Activated naive CD4-positive, alpha-beta T cell treated with anti-CD3 and anti-CD28 coated beads for 36 hours (primary cell): Measurements from ENCODE around the gene NCKAP5. TPM values are rescaled to one million over a fixed set of nuclear protein-coding genes. Genes with fewer than 3 reads are reported as not detected.

ENCODE experiments used
- CTCF ChIA-PET: fragments of 350-600 bp; sonication (Branson Sonifier 250); formaldehyde crosslinking; loops from one replicate; lab custom pipeline; 2021; ENCODE audit warnings: antibody characterized with exemption; lab: Charles Lee
- DNase-seq: peaks from one replicate; pipeline ENCODE4 v3.0.0-alpha.2; 2020
- H3K27ac Mint-ChIP-seq: one replicate; pipeline ENCODE4 v1.8.0; 2021; ENCODE audit warnings: mild to moderate bottlenecking, mixed read lengths
- H3K27me3 Mint-ChIP-seq: one replicate; pipeline ENCODE4 v1.8.0; 2021; ENCODE audit warnings: low read depth, mixed read lengths
- H3K36me3 Mint-ChIP-seq: one replicate; pipeline ENCODE4 v1.8.0; 2021; ENCODE audit warnings: low read depth, mixed read lengths
- H3K4me1 Mint-ChIP-seq: one replicate; pipeline ENCODE4 v1.8.0; 2021; ENCODE audit warnings: low read depth, mixed read lengths
- H3K4me3 Mint-ChIP-seq: one replicate; pipeline ENCODE4 v1.8.0; 2021; ENCODE audit warnings: mild to moderate bottlenecking, moderate library complexity, mixed read lengths
- H3K9me3 Mint-ChIP-seq: one replicate; pipeline ENCODE4 v1.8.0; 2021; ENCODE audit warnings: mixed read lengths
- intact Hi-C: fragments of 100-400 bp; cut with micrococcal nuclease; formaldehyde crosslinking; loops from one replicate; pipeline ENCODE4 v1.15.1; 2023
- total RNA-seq, 2 experiments: library from RNA; stranded (reverse); gene quantifications; one replicate each; pipeline ENCODE4 v1.2.3, GENCODE V29; 2021

The NCKAP5 gene
- total RNA-seq, 2 experiments from 2014 or later, result not detected

- no peak for DNase-seq
- Mint-ChIP-seq H3K4me3 (no peak overlapping the region), H3K36me3 (no peaks in the 10 kb centered on the region), H3K27me3 (no peaks in the 10 kb centered on the region), H3K9me3 (peaks cover 7% of the 10 kb centered on the region), H3K27ac (no peak overlapping the region), H3K4me1 (no peaks in the 10 kb centered on the region)
- intact Hi-C loops, result no loop called here
- CTCF ChIA-PET, result no interaction called here
These were observed 913.3 kb downstream of the NCKAP5 start for GRCh38 chr2:132654968-132655367.

GRCh38 chr2:132654335-132654734, 913.9 kb downstream of the NCKAP5 start:
- Mint-ChIP-seq H3K27me3 (no peaks in the 10 kb centered on the region), H3K4me1 (no peaks in the 10 kb centered on the region), H3K36me3 (no peaks in the 10 kb centered on the region), H3K27ac (no peak overlapping the region), H3K4me3 (no peak overlapping the region), H3K9me3 (peaks cover 7% of the 10 kb centered on the region)
- CTCF ChIA-PET, result no interaction called here
- no peak for DNase-seq
- intact Hi-C loops, result no loop called here

GRCh38 chr2:132652474-132652873, 915.8 kb downstream of the NCKAP5 start:
- Mint-ChIP-seq H3K4me3 (no peak overlapping the region), H3K27me3 (peaks cover 5% of the 10 kb centered on the region), H3K9me3 (peaks cover 7% of the 10 kb centered on the region), H3K4me1 (no peaks in the 10 kb centered on the region), H3K36me3 (no peaks in the 10 kb centered on the region), H3K27ac (no peak overlapping the region)
- no peak for DNase-seq
- CTCF ChIA-PET, result no interaction called here
- intact Hi-C loops, result no loop called here

GRCh38 chr2:132651115-132652045, 916.9 kb downstream of the NCKAP5 start:
- peaks cover 7% of the 10 kb centered on the region for H3K9me3 Mint-ChIP-seq
- CTCF ChIA-PET, result no interaction called here
- no peaks in the 10 kb centered on the region for H3K4me1 Mint-ChIP-seq

GRCh38 chr2:132646540-132647108, 921.6 kb downstream of the NCKAP5 start:
- Mint-ChIP-seq H3K27me3 (peaks cover 15% of the 10 kb centered on the region), H3K4me1 (no peaks in the 10 kb centered on the region), H3K9me3 (no peaks in the 10 kb centered on the region), H3K27ac (no peak overlapping the region), H3K36me3 (no peaks in the 10 kb centered on the region), H3K4me3 (no peak overlapping the region)
- CTCF ChIA-PET, result no interaction called here
- no peak for DNase-seq
- intact Hi-C loops, result no loop called here

More at GRCh38 chr2:132651115-132652045, 916.9 kb downstream of the NCKAP5 start:
- Mint-ChIP-seq H3K27me3 (peaks cover 5% of the 10 kb centered on the region), H3K4me3 (no peak overlapping the region), H3K27ac (no peak overlapping the region), H3K36me3 (no peaks in the 10 kb centered on the region)
- intact Hi-C loops, result no loop called here
- no peak for DNase-seq

- Mint-ChIP-seq H3K27ac (no peak overlapping the region), H3K27me3 (peaks cover 15% of the 10 kb centered on the region), H3K4me3 (no peak overlapping the region), H3K9me3 (no peaks in the 10 kb centered on the region), H3K4me1 (no peaks in the 10 kb centered on the region), H3K36me3 (no peaks in the 10 kb centered on the region)
- DNase-seq, result no peak
- CTCF ChIA-PET, result no interaction called here
- intact Hi-C loops, result no loop called here
These were observed 922.3 kb downstream of the NCKAP5 start for GRCh38 chr2:132645722-132646539.

- H3K4me1 Mint-ChIP-seq, result no peaks in the 10 kb centered on the region
- H3K27me3 Mint-ChIP-seq, result peaks cover 15% of the 10 kb centered on the region
- no peaks in the 10 kb centered on the region for H3K36me3 Mint-ChIP-seq
- intact Hi-C loops, result no loop called here
- CTCF ChIA-PET, result no interaction called here
- H3K9me3 Mint-ChIP-seq, result no peaks in the 10 kb centered on the region
- no peak for DNase-seq
- H3K27ac Mint-ChIP-seq, result no peak overlapping the region
- H3K4me3 Mint-ChIP-seq, result no peak overlapping the region
These were observed 923.1 kb downstream of the NCKAP5 start for GRCh38 chr2:132645176-132645575.

GRCh38 chr2:132642415-132642814, 925.8 kb downstream of the NCKAP5 start:
- Mint-ChIP-seq H3K27me3 (peaks cover 10% of the 10 kb centered on the region), H3K4me3 (no peak overlapping the region), H3K36me3 (no peaks in the 10 kb centered on the region), H3K4me1 (no peaks in the 10 kb centered on the region), H3K27ac (no peak overlapping the region), H3K9me3 (no peaks in the 10 kb centered on the region)
- intact Hi-C loops, result no loop called here
- CTCF ChIA-PET, result no interaction called here
- no peak for DNase-seq

GRCh38 chr2:132641819-132642218, 926.4 kb downstream of the NCKAP5 start:
- CTCF ChIA-PET, result no interaction called here
- Mint-ChIP-seq H3K4me3 (no peak overlapping the region), H3K9me3 (no peaks in the 10 kb centered on the region), H3K27ac (no peak overlapping the region), H3K4me1 (no peaks in the 10 kb centered on the region), H3K27me3 (peaks cover 10% of the 10 kb centered on the region), H3K36me3 (no peaks in the 10 kb centered on the region)
- intact Hi-C loops, result no loop called here
- no peak for DNase-seq

GRCh38 chr2:132640116-132640515, 928.1 kb downstream of the NCKAP5 start:
- Mint-ChIP-seq H3K4me1 (no peaks in the 10 kb centered on the region), H3K27ac (no peak overlapping the region), H3K27me3 (peaks cover 7% of the 10 kb centered on the region), H3K9me3 (no peaks in the 10 kb centered on the region), H3K36me3 (no peaks in the 10 kb centered on the region), H3K4me3 (no peak overlapping the region)
- intact Hi-C loops, result no loop called here
- CTCF ChIA-PET, result no interaction called here
- DNase-seq, result no peak

GRCh38 chr2:132638313-132639040, 929.8 kb downstream of the NCKAP5 start:
- H3K27ac Mint-ChIP-seq, result no peak overlapping the region
- H3K4me3 Mint-ChIP-seq, result no peak overlapping the region

GRCh38 chr2:132636346-132636745, 931.9 kb downstream of the NCKAP5 start:
- DNase-seq, result no peak
- no peak overlapping the region for H3K27ac Mint-ChIP-seq
- H3K9me3 Mint-ChIP-seq, result no peaks in the 10 kb centered on the region
- H3K4me1 Mint-ChIP-seq, result no peaks in the 10 kb centered on the region
- no peak overlapping the region for H3K4me3 Mint-ChIP-seq
- CTCF ChIA-PET, result no interaction called here
- intact Hi-C loops, result no loop called here
- no peaks in the 10 kb centered on the region for H3K36me3 Mint-ChIP-seq
- H3K27me3 Mint-ChIP-seq, result peaks cover 2% of the 10 kb centered on the region

More at GRCh38 chr2:132638313-132639040, 929.8 kb downstream of the NCKAP5 start:
- Mint-ChIP-seq H3K9me3 (no peaks in the 10 kb centered on the region), H3K4me1 (no peaks in the 10 kb centered on the region), H3K36me3 (no peaks in the 10 kb centered on the region), H3K27me3 (peaks cover 4% of the 10 kb centered on the region)
- no peak for DNase-seq
- CTCF ChIA-PET, result no interaction called here
- intact Hi-C loops, result no loop called here
